GM21529 (cell line): ENCODE data around the gene CDC25B.
"Not testable (repeated sequence)": the region's sequence is repeated elsewhere in the genome, so short reads cannot be mapped to it uniquely, and the experiment has no call there.

Experiments
- ATAC-seq: cut with Tn5 transposase; IDR thresholded peaks from one replicate; pipeline ENCODE4 v1.9.1; 2021; ENCODE audit not compliant: unreplicated experiment

CDC25B gene

DNA sequence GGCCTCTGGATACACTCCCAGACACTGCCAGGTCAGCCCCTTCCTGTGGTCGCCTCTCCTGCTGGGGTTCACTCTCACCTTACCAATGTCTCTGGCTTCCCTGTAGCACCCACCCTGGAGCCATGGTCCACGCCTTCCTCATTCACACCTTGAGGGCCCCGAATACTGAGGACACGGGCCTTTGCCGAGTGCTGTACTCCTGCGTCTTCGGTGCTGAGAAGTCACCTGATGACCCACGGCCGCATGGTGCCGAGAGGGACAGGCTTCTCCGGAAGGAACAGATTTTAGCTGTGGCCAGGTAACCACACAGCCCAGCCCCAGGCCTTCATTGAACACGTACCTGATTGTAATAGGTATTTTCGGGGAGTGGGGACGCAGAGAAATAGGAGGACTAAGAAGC, 25.9 kb downstream of the CDC25B start:
- no peak for ATAC-seq

DNA sequence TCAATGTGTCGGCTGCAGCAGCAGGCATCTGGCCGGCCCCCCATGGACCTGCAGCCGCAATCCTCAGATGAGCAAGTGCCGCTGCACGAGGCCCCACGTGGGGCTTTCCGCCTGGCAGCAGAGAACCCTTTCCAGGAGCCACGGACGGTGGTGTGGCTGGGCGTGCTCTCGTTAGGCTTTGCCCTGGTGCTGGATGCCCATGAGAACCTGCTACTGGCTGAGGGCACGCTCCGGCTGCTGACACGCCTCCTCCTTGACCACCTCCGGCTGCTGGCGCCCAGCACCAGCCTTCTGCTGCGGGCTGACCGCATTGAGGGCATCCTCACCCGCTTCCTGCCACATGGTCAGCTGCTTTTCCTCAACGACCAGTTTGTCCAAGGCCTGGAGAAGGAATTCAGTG, 27.8 kb downstream of the CDC25B start:
- no peak for ATAC-seq

DNA sequence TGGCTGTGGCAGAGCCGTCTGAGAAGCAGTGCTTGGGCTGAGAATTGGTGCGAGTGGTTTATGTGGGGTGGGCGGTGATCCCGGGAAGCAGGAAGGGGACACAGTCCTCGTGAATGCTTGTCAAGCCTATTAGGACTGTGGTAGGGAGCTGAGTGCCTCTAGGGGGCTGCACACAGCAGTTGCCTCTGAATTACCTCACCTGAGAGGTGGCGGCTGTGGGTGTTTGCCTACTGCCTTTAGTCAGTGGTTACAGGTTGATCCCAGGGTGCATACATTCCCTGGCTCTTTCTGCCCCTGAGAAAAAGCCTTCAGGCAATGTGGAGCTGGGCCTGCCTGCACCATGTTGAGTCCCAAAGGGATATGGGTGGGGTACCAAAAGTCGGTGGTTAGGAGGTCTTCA, 29.4 kb downstream of the CDC25B start:
- ATAC-seq: no peak

DNA sequence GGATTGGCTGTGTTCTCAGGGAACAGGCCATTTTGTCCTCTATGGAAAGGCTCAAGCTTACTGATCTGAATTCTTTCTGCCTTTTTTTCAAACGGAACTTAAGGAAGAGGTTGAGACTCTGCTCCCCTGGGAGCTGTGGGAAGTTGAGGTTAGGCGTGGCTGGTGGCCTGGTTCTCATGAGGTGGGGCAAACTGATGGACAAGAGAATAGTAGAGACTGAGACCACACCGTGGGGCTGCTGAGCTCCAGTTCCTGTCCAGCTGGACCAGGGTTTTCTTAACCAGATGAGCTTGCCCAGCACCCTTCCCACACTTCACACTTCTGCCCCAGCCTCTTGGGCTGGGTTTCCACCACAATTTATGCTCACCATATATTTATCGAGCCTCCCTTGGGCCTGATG, 30.3 kb downstream of the CDC25B start:
- no peak for ATAC-seq

DNA sequence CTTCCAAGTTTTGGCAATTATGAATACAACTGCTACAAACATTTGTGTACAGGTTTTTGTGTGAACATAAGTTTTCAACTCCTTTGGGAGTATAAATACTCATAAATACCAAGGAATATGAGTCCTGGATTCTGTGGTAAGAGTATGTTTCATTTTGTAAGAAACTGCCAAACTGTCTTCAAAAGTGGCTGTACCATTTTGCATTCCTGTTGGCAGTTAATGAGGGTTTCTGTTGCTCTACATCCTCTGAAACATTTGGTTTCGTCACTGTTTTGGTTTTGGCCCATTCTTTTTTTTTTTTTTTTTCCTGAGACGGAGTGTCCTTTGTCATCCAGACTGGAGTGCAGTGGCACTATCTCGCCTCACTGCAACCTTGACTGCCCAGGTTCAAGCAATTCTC, 32.7 kb downstream of the CDC25B start:
- ATAC-seq: no peak

DNA sequence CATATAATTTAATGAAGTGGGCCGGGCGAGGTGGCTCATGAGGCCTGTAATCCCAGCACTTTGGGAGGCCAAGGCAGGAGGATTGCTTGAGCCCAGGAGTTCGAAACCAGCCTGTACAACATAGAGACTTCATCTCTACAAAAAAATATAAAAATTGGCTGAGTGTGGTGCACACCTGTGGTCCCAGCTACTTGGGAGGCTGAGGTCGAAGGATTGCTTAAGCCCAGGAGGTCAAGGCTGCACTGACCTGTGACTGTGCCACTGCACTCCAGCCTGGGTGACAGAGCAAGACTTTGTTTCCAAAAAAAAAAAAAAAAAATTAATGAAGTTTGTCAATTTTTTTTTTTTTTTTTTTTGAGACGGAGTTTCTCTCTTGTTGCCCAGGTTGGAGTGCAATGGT, 33.8 kb downstream of the CDC25B start:
- ATAC-seq: not testable (repeated sequence)

DNA sequence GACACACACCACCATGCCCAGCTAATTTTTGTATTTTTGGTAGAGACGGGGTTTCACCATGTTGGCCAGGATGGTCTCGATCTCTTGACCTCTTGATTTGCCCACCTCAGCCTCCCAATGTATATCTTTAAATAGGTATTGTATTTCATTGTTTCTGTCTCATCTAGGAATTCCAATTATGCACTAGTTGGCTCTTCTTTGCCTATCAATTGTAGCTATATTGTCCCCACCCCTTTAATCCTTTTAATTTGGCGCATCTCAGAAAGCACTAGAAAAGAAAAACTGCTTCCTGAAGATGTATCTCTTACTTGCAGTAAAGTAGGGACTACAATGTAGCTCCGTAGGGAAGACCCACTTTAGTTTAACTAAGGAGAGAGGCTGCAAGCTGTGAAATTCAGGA, 40.0 kb downstream of the CDC25B start:
- ATAC-seq: no peak

DNA sequence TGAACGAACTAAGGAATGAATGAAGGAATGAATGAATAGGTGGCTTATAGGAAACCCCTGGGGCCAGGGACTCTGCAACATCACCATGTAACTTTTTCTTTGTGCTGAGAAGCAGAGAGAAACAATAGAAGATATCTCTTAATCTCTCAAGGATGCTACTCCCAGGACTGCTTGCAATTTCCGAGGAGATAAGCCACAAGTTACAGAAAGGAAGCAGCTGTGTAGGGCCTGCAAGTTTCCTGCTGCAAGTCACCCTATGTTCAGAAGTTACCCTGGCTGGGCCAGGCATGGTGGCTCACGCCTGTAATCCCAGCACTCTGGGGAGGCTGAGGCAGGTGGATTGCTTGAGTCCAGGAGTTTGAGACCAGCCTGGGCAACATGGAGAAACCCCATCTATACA, 43.2 kb downstream of the CDC25B start:
- ATAC-seq: no peak

DNA sequence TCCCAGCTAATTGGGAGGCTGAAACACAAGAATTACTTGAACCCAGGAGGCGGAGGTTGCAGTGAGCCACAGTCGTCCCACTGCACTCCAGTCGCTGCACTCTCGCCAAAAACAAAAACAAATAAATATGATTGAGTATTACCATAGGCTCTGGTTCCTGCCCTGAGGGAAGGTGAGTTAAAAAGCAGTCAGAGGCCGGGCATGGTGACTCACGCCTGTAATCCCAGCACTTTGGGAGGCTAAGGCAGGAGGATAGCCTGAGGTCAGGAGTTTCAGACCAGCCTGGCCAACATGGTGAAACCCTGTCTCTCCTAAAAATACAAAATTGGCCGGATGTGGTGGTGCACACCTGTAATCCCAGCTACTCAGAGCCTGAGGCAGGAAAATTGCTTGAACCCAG, 44.1 kb downstream of the CDC25B start:
- not testable (repeated sequence) for ATAC-seq

DNA sequence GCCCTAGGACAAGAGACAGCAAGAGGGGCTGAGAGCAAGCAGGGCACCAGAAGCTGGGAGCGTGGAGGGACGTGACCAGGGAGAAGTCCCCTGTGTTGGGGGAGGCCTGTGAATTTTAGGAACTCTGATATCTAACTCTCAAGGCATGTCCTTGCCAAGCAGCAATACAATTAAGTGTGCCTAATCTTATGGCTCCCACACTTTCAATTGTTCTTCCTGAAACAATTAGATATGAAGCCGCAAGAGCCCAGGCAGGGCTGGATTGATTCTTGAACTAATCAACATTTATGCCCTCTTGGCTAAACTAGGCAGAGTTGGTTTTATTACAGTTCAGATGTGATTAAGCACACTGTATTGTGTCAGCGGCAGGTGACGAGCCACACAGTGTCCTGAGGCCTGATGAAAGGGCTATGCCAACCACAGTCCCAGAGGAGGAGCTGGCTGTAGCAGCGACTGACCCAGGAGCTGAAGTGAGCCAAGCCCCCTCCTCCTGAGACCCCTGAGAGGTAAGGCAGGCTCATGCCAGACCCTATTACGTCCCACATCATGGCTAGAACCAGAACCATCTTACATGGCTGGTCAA, 46.3 kb downstream of the CDC25B start:
- ATAC-seq: no peak

DNA sequence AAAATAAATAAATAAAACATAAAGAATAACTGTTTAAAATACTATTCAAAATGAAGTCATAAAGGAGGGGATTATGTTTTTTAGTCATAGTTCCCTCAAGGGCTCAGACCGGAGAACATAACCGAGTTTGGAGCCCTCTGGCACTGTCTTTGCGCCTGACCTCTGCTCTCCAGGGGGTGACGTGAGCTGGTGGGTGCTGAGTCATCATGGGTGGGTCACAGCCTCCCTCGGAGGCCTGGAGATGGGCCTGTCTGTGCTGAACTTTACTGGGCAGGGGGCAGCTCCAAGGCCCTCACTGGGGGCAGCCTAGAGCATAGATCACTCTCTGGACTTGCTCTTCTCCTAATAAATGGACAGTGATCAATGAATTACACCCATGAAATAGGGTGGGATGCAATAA, 47.4 kb downstream of the CDC25B start:
- ATAC-seq: no peak

DNA sequence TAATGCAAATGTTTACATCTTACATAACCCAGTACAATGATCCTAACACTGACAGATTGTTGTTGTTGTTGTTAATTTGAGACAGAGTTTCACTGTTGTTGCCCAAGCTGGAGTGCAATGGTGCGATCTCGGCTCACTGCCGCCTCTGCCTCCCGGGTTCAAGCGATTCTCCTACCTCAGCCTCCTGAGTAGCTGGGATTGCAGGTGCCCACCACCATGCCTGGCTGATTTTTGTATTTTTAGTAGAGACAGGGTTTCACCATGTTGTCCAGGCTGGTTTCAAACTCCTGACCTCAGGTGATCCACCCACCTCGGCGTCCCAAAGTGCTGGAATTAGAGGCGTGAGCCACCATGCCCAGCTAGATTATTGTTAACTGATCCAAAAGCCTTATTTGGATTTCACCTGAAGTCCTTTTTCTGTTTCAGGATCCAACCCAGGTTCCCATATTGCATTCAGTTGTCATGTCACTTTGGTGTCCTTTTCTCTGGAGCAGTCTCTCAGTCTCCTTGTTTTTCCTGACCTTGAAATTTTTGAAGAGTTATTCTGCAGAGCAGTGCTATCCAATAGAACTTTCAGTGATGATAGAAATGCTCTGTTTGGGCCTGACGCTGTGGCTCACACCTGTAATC, 48.0 kb downstream of the CDC25B start:
- not testable (repeated sequence) for ATAC-seq

DNA sequence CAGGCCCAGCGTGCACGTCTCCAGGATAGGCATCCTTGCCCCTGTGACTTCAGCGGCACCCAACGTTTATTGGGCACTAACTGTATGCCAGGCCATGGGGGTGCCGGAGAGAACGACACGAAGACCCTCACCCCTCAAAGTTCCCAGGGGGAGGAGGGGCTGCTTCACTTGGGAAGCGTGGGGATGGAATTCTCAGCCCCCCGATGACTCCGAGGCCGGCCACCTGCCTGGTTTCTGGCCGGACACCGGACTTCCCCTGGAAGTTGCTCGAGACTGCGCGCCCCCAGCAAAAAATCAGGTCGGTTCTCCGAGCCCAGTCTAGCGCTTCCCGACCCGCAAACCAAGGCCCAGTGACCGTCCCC, 50.2 kb downstream of the CDC25B start:
- ATAC-seq: no peak

DNA sequence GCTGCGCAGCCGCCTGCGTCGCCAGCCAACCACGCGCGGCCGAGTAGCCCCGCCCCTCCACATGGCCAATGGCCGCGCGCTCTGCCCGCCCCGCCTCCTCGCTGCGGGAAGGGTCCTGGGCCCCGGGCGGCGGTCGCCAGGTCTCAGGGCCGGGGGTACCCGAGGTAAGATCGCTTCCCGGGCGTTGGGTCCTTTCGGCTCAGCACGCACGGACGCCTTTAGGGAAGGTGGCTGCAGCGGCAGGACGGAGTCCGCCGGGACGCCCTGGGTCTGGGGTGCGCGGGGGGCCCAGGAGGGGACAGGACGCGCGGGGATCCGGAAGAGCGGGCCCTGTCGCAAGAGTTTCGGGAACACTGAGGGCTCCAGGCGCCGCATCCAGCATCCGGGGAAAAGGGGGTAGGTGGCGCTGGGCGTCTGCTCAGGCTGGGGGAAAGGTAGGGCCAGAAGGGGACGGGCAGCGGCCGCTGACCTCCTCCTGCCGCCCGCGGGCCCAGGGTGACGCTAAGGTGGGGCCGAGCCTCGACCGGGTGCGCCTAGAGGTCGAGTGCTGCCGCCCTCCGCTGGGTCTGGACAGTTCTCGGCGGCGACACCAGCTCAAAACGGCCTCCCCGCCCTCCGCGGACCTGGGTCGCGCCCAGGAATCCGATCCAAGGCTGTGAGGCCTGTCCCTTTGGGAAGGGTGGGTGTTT, 50.8 kb downstream of the CDC25B start, which contains the start of gene MAVS:
TSS of gene MAVS (plus strand) at position 95 of the 689 bp plus-strand sequence. CDS start 7,791 bp downstream, outside the sequence.
- ATAC-seq: peak; percentile 89

DNA sequence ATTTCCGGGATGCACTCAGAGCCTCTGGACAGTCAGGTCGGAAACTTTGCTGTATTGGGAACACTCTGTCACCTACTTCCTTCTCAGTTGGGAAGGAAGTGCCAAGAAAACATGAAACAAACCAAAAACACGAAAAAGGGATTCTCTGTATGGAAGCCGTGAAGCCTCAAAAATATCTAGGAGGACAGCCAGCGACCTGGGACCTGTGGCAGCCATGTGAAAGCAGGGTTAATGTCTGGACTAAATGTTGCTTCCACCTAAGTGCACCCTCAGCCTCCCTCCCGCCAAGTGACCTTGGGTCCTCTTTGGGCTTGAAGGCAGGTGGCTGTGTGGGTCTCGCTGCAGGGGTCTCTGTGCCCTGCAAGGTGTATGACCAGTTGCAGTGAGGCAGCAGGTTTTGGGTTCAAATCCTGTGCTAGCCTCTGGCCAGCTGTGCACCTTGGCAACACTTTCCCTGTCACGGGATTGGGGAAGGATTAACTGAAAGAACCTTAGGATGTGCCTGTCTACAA, 51.4 kb downstream of the CDC25B start:
- no peak for ATAC-seq

DNA sequence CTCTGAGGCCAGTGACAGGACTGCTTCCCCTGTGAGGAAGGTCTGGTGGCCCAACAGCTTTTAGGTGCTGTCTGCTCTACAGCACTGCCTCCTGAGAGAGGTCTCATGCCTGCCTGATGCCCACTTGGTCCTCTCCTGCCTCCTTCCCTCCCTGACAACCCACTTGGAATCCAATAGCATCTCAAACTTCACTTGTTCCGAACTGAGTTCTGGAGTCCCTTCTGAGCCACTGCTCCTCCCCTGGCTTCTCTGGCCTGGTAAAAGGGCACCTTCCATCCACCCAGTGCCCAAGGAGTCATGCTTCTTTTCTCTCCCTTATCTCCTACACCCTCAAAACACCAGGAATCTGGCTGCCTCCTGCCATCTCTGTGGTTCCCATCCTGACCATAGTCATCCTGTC, 52.5 kb downstream of the CDC25B start:
- no peak for ATAC-seq

DNA sequence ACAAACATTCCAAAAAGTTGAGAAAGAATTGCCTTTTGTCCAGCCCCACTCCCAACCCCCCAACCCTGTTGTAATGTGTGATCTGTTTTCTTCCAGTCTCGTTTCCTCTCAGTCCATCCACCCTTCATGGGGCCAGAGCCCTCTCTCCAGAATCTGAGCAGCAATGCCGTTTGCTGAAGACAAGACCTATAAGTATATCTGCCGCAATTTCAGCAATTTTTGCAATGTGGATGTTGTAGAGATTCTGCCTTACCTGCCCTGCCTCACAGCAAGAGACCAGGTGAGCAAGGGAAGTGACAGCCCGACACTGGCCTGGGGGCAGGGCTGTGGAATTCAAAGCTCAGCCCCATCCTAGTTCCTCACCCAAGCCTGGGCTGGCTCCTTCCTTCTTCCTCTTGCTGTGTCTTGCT, 58.4 kb downstream of the CDC25B start:
- no peak for ATAC-seq
